Iris pigment epithelial cell (primary cell): ENCODE data around the gene HMGN3.

ENCODE experiments used
- DNase-seq: peaks from one replicate; pipeline ENCODE4 v3.0.0-alpha.2; 2011; ENCODE audit warnings: low read depth

The HMGN3 gene

DNA sequence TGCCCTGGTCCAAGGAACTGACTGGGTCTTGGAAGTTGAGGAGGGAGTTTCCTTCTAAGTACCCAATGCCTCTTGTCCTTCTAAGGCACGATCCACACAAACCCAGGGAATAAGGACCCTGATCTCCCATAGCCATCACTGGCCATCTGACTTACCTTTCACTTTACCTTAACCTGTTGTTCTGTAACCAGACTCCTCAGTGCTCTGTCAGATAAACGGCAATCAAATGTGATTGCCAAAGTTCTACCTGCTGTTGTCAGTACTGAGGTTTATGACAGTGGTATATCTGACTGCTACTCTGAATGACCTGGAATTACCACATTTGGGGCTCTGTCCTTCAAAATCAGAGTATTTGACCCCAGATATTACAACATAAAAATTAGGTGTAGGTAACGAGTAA, 49.8 kb downstream of the HMGN3 start:
- DNase-seq = no peak

GRCh38 chr6:79184086-79184485, 50.4 kb downstream of the HMGN3 start:
- no peak for DNase-seq

- DNase-seq = no peak
Observed at GRCh38 chr6:79180052-79180451, 54.4 kb downstream of the HMGN3 start.

DNA sequence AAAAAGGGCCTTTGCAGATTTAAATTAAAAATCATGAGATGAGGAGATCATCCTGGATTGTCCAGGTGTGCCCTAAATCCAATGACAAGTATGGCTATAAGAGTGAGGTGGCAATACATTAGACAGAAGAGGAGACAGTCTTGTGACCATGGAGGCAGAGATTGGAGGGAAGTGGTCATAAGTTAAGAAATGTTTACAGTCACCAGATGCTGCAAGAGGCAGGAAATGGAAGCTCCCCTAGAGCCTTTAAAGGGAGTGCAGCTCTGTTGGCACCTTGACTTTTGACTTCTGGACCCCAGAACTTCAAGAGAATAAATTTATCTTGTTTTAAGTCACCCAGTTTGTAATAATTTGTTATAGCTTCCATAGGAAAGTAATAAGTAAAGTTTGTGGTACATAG, 61.1 kb downstream of the HMGN3 start:
- DNase-seq = no peak

DNA sequence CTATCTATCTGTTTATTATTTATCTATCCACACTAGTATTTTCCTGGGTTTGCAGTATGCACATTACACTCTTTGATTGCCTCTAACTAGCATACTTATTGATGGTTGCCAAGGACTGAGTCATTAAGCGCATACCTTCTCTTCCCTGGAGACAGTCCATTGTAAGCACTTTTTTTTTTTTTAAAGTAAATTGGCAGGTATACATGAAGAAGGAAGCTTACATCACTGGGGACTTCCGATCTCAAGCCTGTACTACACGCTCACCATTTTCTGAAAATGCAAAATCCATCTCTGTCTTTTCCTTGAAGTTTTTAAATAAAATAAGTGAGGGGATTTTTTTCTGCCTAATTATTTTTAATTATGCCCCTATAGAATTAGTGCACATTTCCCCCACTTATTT, 63.5 kb downstream of the HMGN3 start:
- DNase-seq = peak; percentile 69

GRCh38 chr6:79170431-79170830, 64.1 kb downstream of the HMGN3 start:
- no peak for DNase-seq

GRCh38 chr6:79168695-79168980, 65.8 kb downstream of the HMGN3 start:
- DNase-seq = peak; percentile 74

- peak; percentile 66 for DNase-seq
Observed at GRCh38 chr6:79167931-79168694, 66.4 kb downstream of the HMGN3 start.

- no peak for DNase-seq
Observed at GRCh38 chr6:79159846-79160245, 74.6 kb downstream of the HMGN3 start.

GRCh38 chr6:79158856-79159516, 75.5 kb downstream of the HMGN3 start:
- peak; percentile 30 for DNase-seq

DNA sequence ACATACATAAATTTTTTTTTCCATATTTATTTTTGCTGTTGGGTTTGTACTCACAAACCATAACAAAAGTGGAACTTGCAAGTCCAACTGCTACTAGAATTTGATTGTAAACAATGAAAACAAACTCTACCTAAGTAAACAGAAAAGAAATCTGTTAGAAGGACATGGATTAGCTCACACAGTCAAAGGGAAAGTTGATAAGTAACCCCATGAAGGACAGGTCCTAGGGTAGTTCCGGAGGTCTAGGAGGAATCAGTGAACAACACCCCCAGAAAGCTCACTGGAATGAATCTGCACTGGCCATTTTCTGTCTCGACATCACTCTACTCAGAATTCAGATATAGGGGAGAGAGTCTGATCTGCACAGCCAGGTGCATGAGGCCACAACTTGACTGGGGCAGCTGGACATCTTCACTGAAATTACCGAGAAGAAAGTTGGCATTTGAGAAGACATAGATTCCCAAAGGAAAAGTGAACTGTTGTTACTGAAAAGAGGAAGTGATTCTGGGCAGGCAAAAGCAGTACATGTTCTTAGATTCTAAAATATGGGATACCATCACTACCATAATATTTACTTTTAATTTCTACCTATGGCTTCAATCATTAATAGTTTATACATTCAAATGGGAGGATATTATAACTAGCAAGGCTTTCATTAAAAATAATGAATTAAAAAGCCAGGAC, 76.4 kb downstream of the HMGN3 start:
- no peak for DNase-seq

DNA sequence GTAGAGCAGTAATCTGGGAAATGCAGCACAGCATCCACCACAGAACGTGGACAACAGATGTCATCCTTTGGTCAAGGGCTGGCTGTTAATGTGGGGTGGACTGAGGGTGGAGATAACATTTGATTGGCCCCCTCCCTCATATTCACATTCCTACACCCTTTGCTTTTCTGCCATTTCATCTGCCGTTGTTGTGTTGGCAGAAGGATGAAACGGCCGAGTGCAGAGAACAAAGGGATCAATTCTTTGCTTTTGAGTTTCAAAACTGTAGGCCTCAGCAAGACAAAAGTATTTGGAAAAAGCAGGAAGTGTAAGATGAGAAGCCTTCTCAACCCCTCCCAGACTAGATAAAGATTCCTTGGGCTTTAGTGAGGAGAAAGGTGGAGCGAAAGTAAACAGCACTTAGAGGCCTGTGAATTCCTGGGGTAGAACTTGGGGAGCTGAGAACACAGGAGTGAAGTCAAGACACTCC, 82.2 kb downstream of the HMGN3 start:
- DNase-seq = no peak
